PC-3 (cell line): ENCODE data around the gene NOP14. TPM values are rescaled to one million over a fixed set of nuclear protein-coding genes. Genes with fewer than 3 reads are reported as not detected.
"Not testable (repeated sequence)": the region's sequence is repeated elsewhere in the genome, so short reads cannot be mapped to it uniquely, and the experiment has no call there.

ENCODE experiments used
- ATAC-seq: fragments of 200-7000 bp; cut with Tn5 transposase; 2 replicates; pipeline ENCODE4 v1.9.1; 2020; ENCODE audit warnings: mild to moderate bottlenecking, moderate library complexity
- BruUV-seq: library from RNA; stranded (reverse); fragments of 400-500 nt; replicated peaks from 2 replicates; lab custom pipeline; 2021; lab: Mats Ljungman, UMichigan
- CTCF ChIA-PET: fragments of 300-600 bp; sonication (Branson Sonifier 250); formaldehyde crosslinking; loops from one replicate; lab custom pipeline; 2022; ENCODE audit warnings: antibody characterized with exemption; lab: Charles Lee
- POLR2A ChIA-PET: fragments of 300-600 bp; sonication (Branson Sonifier 250); formaldehyde crosslinking; loops from one replicate; lab custom pipeline; 2022; ENCODE audit warnings: antibody characterized with exemption; ENCODE audit not compliant: unreplicated experiment; lab: Charles Lee
- DNase-seq: peaks from one replicate; pipeline ENCODE4 v3.0.0-alpha.2; 2015
- H2AFZ ChIP-seq: fragments of 300-600 bp; sonication (generic); 2 replicates; pipeline ENCODE4 v1.6.0; 2016; ENCODE audit warnings: antibody characterized with exemption, low read length
- H3F3A ChIP-seq: fragments of 300-600 bp; sonication (generic); one replicate; pipeline ENCODE4 v1.6.0; 2017; ENCODE audit warnings: antibody characterized with exemption, low read length, control low read depth, mild to moderate bottlenecking; ENCODE audit not compliant: unreplicated experiment
- H3K27ac ChIP-seq: fragments of 300-600 bp; sonication (generic); 2 replicates; pipeline ENCODE4 v1.5.1; 2016; ENCODE audit warnings: mild to moderate bottlenecking, low read length
- H3K27me3 ChIP-seq: fragments of 300-600 bp; sonication (generic); 2 replicates; pipeline ENCODE4 v1.6.1; 2016; ENCODE audit warnings: low read length, mixed read lengths
- H3K36me3 ChIP-seq: fragments of 300-600 bp; sonication (generic); 2 replicates; pipeline ENCODE4 v1.6.1; 2016; ENCODE audit warnings: low read depth, mixed run types, low read length, mixed read lengths
- H3K4me1 ChIP-seq: fragments of 300-600 bp; sonication (generic); 2 replicates; pipeline ENCODE4 v1.5.1; 2016; ENCODE audit warnings: low read length; ENCODE audit not compliant: insufficient read depth
- H3K4me2 ChIP-seq: fragments of 300-600 bp; sonication (generic); 2 replicates; pipeline ENCODE4 v1.6.0; 2016; ENCODE audit warnings: low read length
- H3K4me3 ChIP-seq: fragments of 300-600 bp; sonication (generic); 2 replicates; pipeline ENCODE4 v1.5.1; 2016; ENCODE audit warnings: mild to moderate bottlenecking, low read length, mixed read lengths
- H3K79me2 ChIP-seq: fragments of 300-600 bp; sonication (generic); 2 replicates; pipeline ENCODE4 v1.6.1; 2017; ENCODE audit warnings: low read length, mixed read lengths
- H3K9ac ChIP-seq: fragments of 300-600 bp; sonication (generic); 2 replicates; pipeline ENCODE4 v1.6.0; 2016; ENCODE audit warnings: mild to moderate bottlenecking, low read length
- H3K9me2 ChIP-seq: fragments of 300-600 bp; sonication (generic); replicated peaks from 2 replicates; pipeline ENCODE4 v1.6.1; 2016; ENCODE audit warnings: mixed run types, low read length, mixed read lengths
- H3K9me3 ChIP-seq: fragments of 300-600 bp; sonication (generic); 2 replicates; pipeline ENCODE4 v1.6.1; 2016; ENCODE audit warnings: low read length, mixed read lengths
- H4K20me1 ChIP-seq: fragments of 300-600 bp; sonication (generic); 2 replicates; pipeline ENCODE4 v1.6.1; 2016; ENCODE audit warnings: low read length, mixed read lengths
- EZH2 ChIP-seq: fragments of 300-600 bp; sonication (generic); IDR thresholded peaks from one replicate; pipeline ENCODE4 v1.6.1; 2017; ENCODE audit warnings: antibody characterized with exemption, mild to moderate bottlenecking, low read length; ENCODE audit not compliant: unreplicated experiment
- EZH2phosphoT487 ChIP-seq: fragments of 300-600 bp; sonication (generic); IDR thresholded peaks from 2 replicates; pipeline ENCODE4 v1.6.1; 2018; ENCODE audit warnings: mild to moderate bottlenecking, antibody characterized with exemption, low read length, borderline replicate concordance
- intact Hi-C: fragments of 100-400 bp; cut with micrococcal nuclease; formaldehyde crosslinking; loops from 2 replicates; pipeline ENCODE4 v1.9.0; 2023
- total RNA-seq: library from RNA; depleted of rRNA; stranded (reverse); fragments of >200 nt; gene quantifications from 2 replicates; pipeline ENCODE4 v1.2.3, GENCODE V29; 2014
- TF ChIP-seq, protein P1 (sequence below): fragments of 300-600 bp; sonication (generic); conservative IDR thresholded peaks from 2 replicates; pipeline ENCODE4 v1.5.1; 2017; ENCODE audit warnings: antibody characterized with exemption, low read depth, mild to moderate bottlenecking, low read length

Gene NOP14
- total RNA-seq, 1 experiment from 2014 or later, result 26.0 TPM

DNA sequence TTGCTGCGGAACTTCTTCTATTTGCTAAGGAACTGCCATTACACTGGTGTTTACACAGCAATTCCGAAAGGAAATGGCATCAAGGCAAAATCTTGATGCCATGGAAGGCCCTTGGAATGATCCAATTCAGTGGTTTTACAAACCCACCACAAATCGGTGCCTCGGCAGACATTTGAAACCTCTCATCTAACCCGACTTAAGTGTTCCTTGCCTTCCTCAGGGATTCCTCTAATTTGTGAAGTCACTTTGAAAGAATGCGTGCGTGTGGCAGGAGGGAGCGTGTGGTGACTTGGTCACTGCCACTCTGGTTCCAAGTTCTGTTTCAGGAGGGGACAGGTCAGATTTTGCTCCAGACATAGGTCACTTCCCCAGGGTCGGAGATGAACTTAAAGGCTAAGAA, 4.8 kb downstream of the NOP14 start:
- Histone ChIP-seq H3K9me2 (no peaks in the 10 kb centered on the region), H3K4me2 (no peak overlapping the region), H3K27me3 (no peaks in the 10 kb centered on the region), H3K4me3 (no peak overlapping the region), H3F3A (no peaks in the 10 kb centered on the region), H3K4me1 (peaks cover 6% of the 10 kb centered on the region; the same call in 1 of the 2 replicates), H3K27ac (no peak overlapping the region), H3K36me3 (peaks cover 24% of the 10 kb centered on the region), H4K20me1 (peaks cover 25% of the 10 kb centered on the region), H3K79me2 (peaks cover 67% of the 10 kb centered on the region), H3K9ac (no peak overlapping the region), H3K9me3 (no peaks in the 10 kb centered on the region), H2AFZ (no peak overlapping the region)
- ATAC-seq, result no peak
- BruUV-seq, result no TSS peak
- POLR2A ChIA-PET, result no interaction called here
- no peak for DNase-seq
- CTCF ChIA-PET, result no interaction called here
- intact Hi-C loops, result no loop called here
- TF ChIP-seq, protein P1, sequence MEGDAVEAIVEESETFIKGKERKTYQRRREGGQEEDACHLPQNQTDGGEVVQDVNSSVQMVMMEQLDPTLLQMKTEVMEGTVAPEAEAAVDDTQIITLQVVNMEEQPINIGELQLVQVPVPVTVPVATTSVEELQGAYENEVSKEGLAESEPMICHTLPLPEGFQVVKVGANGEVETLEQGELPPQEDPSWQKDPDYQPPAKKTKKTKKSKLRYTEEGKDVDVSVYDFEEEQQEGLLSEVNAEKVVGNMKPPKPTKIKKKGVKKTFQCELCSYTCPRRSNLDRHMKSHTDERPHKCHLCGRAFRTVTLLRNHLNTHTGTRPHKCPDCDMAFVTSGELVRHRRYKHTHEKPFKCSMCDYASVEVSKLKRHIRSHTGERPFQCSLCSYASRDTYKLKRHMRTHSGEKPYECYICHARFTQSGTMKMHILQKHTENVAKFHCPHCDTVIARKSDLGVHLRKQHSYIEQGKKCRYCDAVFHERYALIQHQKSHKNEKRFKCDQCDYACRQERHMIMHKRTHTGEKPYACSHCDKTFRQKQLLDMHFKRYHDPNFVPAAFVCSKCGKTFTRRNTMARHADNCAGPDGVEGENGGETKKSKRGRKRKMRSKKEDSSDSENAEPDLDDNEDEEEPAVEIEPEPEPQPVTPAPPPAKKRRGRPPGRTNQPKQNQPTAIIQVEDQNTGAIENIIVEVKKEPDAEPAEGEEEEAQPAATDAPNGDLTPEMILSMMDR, result no peak
- TF ChIP-seq EZH2phosphoT487, result no peak
- no peak for TF ChIP-seq EZH2

DNA sequence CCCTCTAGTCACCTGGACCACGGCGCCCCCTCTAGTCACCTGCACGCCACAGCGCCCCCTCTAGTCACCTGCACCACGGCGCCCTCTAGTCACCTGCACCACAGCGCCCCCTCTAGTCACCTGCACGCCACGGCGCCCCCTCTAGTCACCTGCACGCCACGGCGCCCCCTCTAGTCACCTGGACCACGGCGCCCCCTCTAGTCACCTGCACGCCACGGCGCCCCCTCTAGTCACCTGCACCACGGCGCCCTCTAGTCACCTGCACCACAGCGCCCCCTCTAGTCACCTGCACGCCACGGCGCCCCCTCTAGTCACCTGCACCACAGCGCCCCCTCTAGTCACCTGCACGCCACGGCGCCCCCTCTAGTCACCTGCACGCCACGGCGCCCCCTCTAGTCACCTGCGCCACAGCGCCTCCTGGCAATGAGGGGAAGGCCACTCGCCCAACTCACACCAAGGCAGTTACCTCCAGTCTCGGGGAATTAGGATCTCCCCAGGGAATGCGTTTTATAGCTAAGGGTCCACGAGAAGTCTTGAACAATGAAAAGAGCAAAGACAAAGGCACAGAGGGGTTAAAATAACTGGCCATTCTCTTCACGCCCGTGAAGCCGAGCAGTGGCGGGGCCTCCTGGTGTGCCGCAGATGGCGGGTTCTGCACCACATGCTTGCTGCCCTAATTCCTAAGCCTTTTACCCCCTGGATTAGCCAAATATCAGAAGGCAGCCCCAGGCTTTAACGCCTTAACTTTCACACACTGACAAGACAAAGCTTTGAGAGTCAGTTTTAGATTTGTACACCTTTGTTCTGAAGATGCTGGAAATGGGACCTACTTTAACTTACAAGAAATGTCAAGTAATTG, 7.8 kb downstream of the NOP14 start:
- DNase-seq, H3F3A ChIP-seq, H3K9ac ChIP-seq, H3K4me3 ChIP-seq, BruUV-seq, H3K27me3 ChIP-seq, H3K4me1 ChIP-seq, POLR2A ChIA-PET, H3K27ac ChIP-seq, intact Hi-C loops, H3K4me2 ChIP-seq, ATAC-seq, H3K9me3 ChIP-seq, H2AFZ ChIP-seq, CTCF ChIA-PET, H3K9me2 ChIP-seq: not testable (repeated sequence)
- TF ChIP-seq, protein P1, result peak; percentile 74
- peaks cover 35% of the 10 kb centered on the region for H3K36me3 ChIP-seq
- peaks cover 46% of the 10 kb centered on the region for H3K79me2 ChIP-seq
- peaks cover 12% of the 10 kb centered on the region for H4K20me1 ChIP-seq
